Mucosa of descending colon (tissue), 3 donors: ENCODE measurements around the gene TSPO2. TPM values are rescaled to one million over a fixed set of nuclear protein-coding genes. Genes with fewer than 3 reads are reported as not detected.

Source experiments
- ATAC-seq: fragments of 200-7000 bp; cut with Tn5 transposase; one replicate; pipeline ENCODE4 v1.9.1; 2020; ENCODE audit warnings: mild to moderate bottlenecking, moderate library complexity
- DNase-seq, 3 donors: peaks; one replicate each; pipeline ENCODE4 v3.0.0-alpha.2; 2020
- H3K36me3 ChIP-seq: fragments of 200-600 bp; one replicate; pipeline ENCODE4 v1.8.0; 2021; ENCODE audit warnings: low read depth, mild to moderate bottlenecking
- H3K4me1 ChIP-seq: fragments of 200-600 bp; one replicate; pipeline ENCODE4 v1.8.0; 2021; ENCODE audit warnings: low read depth, mild to moderate bottlenecking
- H3K4me3 ChIP-seq: fragments of 200-600 bp; one replicate; pipeline ENCODE4 v1.8.0; 2021; ENCODE audit warnings: mild to moderate bottlenecking
- H3K9me3 ChIP-seq: fragments of 200-600 bp; one replicate; pipeline ENCODE4 v1.8.0; 2021; ENCODE audit warnings: mild to moderate bottlenecking
- CTCF ChIP-seq: fragments of 200-600 bp; IDR thresholded peaks from one replicate; pipeline ENCODE4 v1.8.0; 2022; ENCODE audit warnings: antibody characterized with exemption, mild to moderate bottlenecking
- intact Hi-C, 2 donors: fragments of 100-400 bp; cut with DNase I in 1 of 2; cut with micrococcal nuclease in 1 of 2; formaldehyde crosslinking; loops; one replicate each; pipeline versions ENCODE4 v1.11.0 to v1.11.1; 2022; cut with DNase I, micrococcal nuclease
- total RNA-seq, 3 donors: library from RNA; stranded (reverse); fragmentation: NEBNext Ultra II Directional in 2 of 3; extraction: Animal tissue kit (Norgen Biotek cat#: 25700) in 2 of 3; gene quantifications; one replicate each; pipeline versions ENCODE4 v1.2.1 to v1.2.4, GENCODE V29; 2021 to 2023
- donor health status: DM: no; HTN: no; CAD: no; lungs with moderate emphysema.
- donor health status: DM: no; HTN: no; CAD: no.
- donor health status: DM: no; HTN: yes; CAD: no.

Gene TSPO2
- total RNA-seq, 3 donors from 2014 or later = 0.48 TPM; not detected in 2

- peaks cover 37% of the 10 kb centered on the region for H3K4me1 ChIP-seq
- H3K36me3 ChIP-seq = peaks cover 7% of the 10 kb centered on the region
- ATAC-seq (no peak), DNase-seq (no peak)
- peak overlapping the region; percentile 91 for H3K4me3 ChIP-seq
- H3K9me3 ChIP-seq = no peaks in the 10 kb centered on the region
- intact Hi-C loops = no loop called here
- TF ChIP-seq CTCF = no peak
These were observed 31.9 kb downstream of the TSPO2 start for GRCh38 chr6:41073968-41074691.

DNA sequence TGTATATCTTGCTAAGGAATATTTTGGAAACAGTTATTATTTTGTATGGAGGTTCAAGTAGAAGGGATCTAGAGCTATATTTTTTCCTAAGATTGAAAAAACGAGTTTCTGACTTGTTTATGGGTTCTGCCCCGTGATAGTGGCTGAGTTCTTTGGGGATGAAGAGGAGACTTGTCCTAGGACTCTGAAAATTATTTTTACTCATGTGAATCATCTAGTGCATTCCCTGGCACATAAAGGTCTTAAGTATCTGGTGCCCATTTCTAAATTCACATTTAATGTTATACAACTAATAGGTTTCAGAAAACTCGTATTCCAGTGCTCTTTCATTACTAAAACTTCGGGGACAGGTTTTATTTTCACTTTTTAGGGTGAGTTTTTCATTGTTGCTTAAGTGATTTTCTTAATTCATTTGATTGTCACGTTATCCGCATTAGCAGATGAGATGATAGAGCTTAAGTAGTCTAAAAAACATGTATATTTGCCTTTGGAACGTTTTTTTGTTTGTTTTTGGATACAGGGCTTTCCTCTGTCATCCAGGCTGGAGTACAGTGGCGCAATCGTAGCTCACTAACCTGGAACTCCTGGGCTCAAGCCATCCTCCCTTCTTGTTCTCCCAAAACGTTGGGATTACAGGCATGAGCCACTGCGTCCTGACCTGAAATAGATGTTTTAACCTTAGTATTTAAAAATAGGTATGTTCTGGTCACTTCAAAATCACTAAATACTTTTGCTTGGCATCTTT, 32.6 kb downstream of the TSPO2 start:
- no peak for DNase-seq
- Histone ChIP-seq H3K36me3 (peaks cover 7% of the 10 kb centered on the region), H3K9me3 (no peaks in the 10 kb centered on the region), H3K4me3 (no peak overlapping the region), H3K4me1 (peaks cover 37% of the 10 kb centered on the region)
- ATAC-seq = no peak
- intact Hi-C loops = no loop called here
- no peak for TF ChIP-seq CTCF

- Histone ChIP-seq H3K4me3 (no peak overlapping the region), H3K9me3 (no peaks in the 10 kb centered on the region), H3K4me1 (peaks cover 30% of the 10 kb centered on the region), H3K36me3 (peaks cover 7% of the 10 kb centered on the region)
- TF ChIP-seq CTCF = no peak
- DNase-seq = no peak
- no peak for ATAC-seq
- intact Hi-C loops = no loop called here
These were observed 33.7 kb downstream of the TSPO2 start for GRCh38 chr6:41075651-41076626.

- ATAC-seq (no peak), DNase-seq (no peak)
- intact Hi-C loops = no loop called here
- H3K4me1 ChIP-seq = peaks cover 28% of the 10 kb centered on the region
- no peak for TF ChIP-seq CTCF
- no peak overlapping the region for H3K4me3 ChIP-seq
- H3K9me3 ChIP-seq = no peaks in the 10 kb centered on the region
- peaks cover 5% of the 10 kb centered on the region for H3K36me3 ChIP-seq
These were observed 35.3 kb downstream of the TSPO2 start for GRCh38 chr6:41077536-41077935.

GRCh38 chr6:41078101-41078500, 35.8 kb downstream of the TSPO2 start:
- TF ChIP-seq CTCF = no peak
- no peaks in the 10 kb centered on the region for H3K9me3 ChIP-seq
- H3K36me3 ChIP-seq = no peaks in the 10 kb centered on the region
- DNase-seq (no peak), ATAC-seq (no peak)
- peaks cover 25% of the 10 kb centered on the region for H3K4me1 ChIP-seq
- intact Hi-C loops = no loop called here
- H3K4me3 ChIP-seq = no peak overlapping the region
